GM21447 (cell line): ENCODE results near the gene HINT1.
"Not testable (repeated sequence)": the region's sequence is repeated elsewhere in the genome, so short reads cannot be mapped to it uniquely, and the experiment has no call there.

Experiments
- ATAC-seq: cut with Tn5 transposase; IDR thresholded peaks from one replicate; pipeline ENCODE4 v1.9.1; 2021; ENCODE audit not compliant: unreplicated experiment

Gene HINT1

GRCh38 chr5:131165119-131165727 is at the start of gene HINT1:
Gene HINT1, minus strand, starts transcription at chr5:131165256. Its CDS starts 51 bp downstream, at chr5:131165205.
- peak; percentile 83 for ATAC-seq

GRCh38 chr5:131214609-131215227 is 49.7 kb upstream of the HINT1 start:
- no peak for ATAC-seq

- ATAC-seq: peak; percentile 29
These were observed 47.5 kb upstream of the HINT1 start for GRCh38 chr5:131212471-131213021.

- ATAC-seq: no peak
These were observed 46.6 kb upstream of the HINT1 start for GRCh38 chr5:131211669-131212068.

GRCh38 chr5:131210151-131210510 is 45.1 kb upstream of the HINT1 start:
- peak; percentile 3 for ATAC-seq

GRCh38 chr5:131209506-131210150 is 44.6 kb upstream of the HINT1 start:
- peak; percentile 84 for ATAC-seq

GRCh38 chr5:131209175-131209505 is 44.1 kb upstream of the HINT1 start:
- ATAC-seq: no peak

- ATAC-seq: no peak
These were observed 41.7 kb upstream of the HINT1 start for GRCh38 chr5:131206772-131207171.

- no peak for ATAC-seq
These were observed 41.0 kb upstream of the HINT1 start for GRCh38 chr5:131206061-131206460.

- ATAC-seq: no peak
These were observed 39.9 kb upstream of the HINT1 start for GRCh38 chr5:131204964-131205363.

- no peak for ATAC-seq
These were observed 35.5 kb upstream of the HINT1 start for GRCh38 chr5:131200560-131200959.

- no peak for ATAC-seq
These were observed 33.6 kb upstream of the HINT1 start for GRCh38 chr5:131198625-131199024.

GRCh38 chr5:131196331-131196730 is 31.3 kb upstream of the HINT1 start:
- no peak for ATAC-seq

- no peak for ATAC-seq
These were observed 30.6 kb upstream of the HINT1 start for GRCh38 chr5:131195696-131196095.

- ATAC-seq: no peak
These were observed 29.7 kb upstream of the HINT1 start for GRCh38 chr5:131194725-131195124.

- not testable (repeated sequence) for ATAC-seq
These were observed 28.8 kb upstream of the HINT1 start for GRCh38 chr5:131193897-131194296.

GRCh38 chr5:131193106-131193505 is 28.1 kb upstream of the HINT1 start:
- ATAC-seq: no peak

GRCh38 chr5:131186561-131187256 is 21.7 kb upstream of the HINT1 start:
- ATAC-seq: no peak

- no peak for ATAC-seq
These were observed 20.6 kb upstream of the HINT1 start for GRCh38 chr5:131185523-131186104.

- no peak for ATAC-seq
These were observed 17.8 kb upstream of the HINT1 start for GRCh38 chr5:131182839-131183238.

GRCh38 chr5:131180407-131180806 is 15.4 kb upstream of the HINT1 start:
- ATAC-seq: no peak
